ENCODE measurements around the gene MDFIC2.
"Not testable (repeated sequence)": the region's sequence is repeated elsewhere in the genome, so short reads cannot be mapped to it uniquely, and the experiment has no call there.

The MDFIC2 gene

DNA sequence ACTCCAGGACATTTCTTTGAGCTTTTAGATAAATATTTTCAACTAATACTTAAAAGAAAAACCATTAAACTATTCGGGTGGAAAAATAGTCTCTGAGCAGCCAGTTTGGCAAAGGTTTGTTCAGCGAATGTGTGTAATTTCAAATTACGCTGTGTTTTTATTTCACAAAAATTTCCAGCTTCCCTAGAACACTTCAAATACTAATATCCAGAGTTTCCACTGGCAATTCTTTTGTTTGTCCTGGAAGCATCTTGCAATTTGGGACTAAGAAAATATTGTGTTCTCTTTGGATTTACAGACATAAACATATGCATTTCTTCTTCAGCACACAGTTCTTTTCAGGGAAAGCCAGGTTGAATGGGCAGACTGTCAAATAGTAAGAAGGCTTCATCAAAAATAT, 61.9 kb downstream of the MDFIC2 start:
- DNase-seq, result no peak

DNA sequence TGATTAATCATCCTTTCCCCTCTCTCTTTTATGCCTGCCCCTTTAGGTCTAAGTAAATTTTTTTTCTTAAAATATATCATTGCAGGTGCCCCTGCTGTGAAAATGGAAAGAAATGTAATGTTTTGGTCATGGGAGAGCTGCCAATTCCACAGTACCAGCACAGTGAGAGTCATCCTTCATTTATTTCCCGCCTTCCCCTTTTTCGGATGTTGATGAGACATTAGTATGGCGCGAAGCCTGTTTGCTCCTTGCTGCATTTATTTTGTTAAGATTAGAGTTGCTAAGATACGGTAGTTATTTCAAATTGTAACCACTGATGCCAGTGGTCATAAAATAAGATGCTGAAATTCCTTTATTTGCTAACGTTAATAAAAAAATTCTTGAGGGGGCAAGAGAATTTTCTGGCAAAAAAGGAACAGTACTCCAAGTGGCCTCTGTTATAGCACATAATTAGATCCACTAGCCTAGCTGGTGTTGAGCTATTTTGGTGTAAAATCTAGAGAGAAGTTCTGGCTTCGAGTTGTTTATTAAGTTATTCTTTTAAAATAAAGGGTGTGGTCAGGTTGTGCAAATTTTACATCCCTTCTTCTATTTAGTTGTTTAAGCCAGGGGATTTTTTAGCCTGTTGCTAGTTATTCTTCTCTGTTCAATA, 62.8 kb downstream of the MDFIC2 start:
- no peak for DNase-seq

DNA sequence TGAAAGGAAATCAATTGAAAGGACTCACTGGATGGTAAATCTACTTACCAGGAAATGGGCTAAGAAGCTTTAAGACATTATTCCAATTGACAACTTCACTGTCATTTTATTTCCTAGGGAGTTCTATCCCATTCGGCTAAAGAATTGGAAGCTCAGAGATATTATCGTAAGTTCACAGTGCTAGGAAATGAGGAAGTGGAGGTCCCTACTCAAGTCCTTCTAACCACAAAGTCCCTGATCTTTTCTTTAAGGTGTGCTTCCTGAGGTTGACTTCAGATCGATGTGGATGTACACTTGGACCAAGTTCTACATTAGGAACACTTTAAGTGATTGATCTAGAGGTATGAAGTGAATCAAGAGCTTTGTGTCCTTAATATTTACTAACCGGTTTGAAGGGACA, 63.6 kb downstream of the MDFIC2 start:
- no peak for DNase-seq

DNA sequence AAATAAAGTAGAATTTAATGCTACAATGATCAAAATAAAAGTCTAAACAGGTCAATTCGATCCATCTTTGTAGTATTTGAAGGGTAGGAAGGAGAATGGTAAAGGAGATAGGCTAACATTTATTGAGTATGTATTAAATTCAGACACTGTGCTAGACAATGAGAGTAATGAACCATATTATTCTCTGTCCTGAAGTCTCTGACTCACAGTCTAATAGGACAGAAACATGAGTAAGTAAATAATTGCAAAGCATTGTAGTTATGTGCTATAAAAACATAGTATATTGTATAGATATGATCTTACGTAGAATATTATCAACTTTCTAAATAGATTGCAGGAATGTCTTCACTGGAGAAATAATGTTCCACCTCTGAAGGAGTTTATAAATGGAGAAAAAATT, 64.5 kb downstream of the MDFIC2 start:
- DNase-seq, result no peak

DNA sequence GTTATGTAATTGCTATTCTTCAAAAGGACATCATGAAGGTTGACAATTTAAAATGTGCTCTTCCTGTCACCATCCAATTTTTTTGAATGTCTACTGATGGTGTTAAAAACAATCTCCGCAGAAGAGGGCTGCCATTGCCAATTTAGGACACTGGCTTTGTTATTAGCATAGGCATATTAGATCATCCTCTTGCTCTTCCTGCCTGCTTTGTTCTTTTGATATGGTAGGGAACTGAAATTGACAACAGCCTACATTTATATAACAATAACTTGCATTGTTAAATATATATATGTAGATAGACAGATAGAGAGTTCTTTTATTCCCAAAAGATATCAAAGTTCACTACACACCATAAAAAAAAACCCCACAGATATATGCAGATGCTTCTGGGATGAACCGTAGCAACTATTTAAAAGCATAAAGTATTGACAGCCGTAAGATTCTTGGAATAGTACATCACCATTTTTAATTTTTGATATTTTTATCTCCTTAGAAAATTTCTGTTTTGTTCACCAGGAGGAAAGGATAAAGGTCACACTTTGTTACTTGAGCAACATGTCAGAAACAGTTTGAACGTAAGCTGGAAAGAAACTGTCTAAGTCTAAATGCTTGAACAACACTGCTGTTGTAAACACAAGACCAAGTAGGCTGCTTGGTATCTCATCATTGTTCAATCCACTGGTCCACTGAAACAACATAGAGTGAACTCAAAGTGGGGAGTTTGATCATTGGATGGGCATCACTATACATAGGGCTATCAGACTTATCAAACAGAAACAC, 66.5 kb downstream of the MDFIC2 start:
- no peak for DNase-seq

DNA sequence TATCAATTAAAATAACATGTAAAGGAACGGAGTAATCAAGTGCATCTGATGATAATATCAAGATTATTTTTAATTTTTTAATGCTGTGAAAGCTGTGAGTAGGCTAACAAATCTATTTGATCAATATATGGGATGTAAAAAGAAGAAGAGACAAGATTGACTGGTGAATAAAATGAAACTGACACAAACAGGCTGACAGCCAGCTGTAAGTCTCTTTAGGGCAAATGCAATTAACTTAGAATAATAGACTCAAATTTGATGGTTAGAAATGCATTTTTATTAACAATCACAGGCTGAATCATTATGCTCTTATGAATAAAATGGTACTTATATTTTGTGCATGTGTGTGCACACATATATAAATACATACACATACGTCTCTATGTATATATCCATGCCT, 68.0 kb downstream of the MDFIC2 start:
- no peak for DNase-seq

DNA sequence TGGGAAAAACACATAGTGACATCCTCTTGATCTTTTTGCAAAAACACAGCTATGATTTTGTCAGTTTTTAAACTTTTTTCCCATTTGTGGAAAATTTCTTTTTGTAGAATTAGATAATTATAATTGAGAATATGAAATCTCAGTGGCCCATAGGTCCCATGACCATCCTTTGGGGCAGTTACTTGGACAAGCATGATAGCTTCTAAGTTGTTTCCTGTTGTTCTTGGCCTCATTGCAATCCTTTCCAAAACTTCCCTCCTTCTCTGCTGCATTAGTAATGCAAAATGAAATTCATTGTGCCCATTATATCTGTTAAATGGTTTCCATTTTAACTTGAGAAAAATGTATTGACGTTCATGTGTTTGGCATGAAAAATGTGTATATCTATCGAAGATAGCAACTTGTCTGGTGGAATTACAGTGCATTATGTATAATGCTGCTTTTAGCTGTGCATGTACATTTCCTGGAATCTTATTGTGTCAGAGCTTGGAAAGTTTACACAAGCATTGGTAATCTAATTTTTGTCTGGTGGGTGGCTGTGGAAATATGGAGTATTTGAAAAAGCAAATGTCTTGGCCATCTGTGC, 70.0 kb downstream of the MDFIC2 start:
- DNase-seq, result no peak

DNA sequence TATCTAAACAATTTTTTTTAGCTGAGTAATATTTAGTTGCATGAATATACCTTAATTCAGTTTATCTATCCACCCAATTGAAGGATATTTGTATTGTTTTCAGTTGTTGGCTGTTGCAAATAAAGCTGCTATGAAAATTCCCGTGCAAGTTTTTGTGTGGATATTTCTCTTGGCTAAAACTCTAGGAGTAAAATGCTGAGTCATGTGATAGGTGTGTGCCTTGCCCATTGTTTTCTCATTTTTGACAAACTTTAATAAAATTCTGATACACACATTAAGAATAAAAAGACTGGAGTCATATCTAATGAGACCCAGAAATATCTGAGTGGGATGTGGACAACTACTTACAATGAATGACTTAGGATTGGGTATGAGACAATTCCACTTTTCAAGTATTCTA, 78.6 kb downstream of the MDFIC2 start:
- DNase-seq, result no peak

DNA sequence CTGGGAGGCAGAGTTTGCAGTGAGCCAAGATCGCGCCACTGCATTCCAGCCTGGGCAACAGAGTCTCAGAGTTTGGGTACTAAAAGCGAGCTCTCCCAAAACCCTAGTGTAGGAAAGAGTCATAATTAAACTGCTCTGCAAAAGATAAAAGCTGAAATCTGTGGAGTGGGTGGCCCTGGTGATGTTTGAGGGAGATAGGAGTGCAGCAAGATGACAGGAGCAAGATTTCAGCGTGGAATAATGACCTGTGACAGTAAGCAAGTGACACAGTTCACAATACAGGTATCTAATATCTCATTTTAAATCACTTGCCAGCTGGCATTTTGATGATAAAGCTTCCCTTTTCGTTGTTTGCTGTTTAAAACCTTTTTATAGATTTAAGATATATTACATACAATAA, 79.3 kb downstream of the MDFIC2 start:
- DNase-seq, result no peak

DNA sequence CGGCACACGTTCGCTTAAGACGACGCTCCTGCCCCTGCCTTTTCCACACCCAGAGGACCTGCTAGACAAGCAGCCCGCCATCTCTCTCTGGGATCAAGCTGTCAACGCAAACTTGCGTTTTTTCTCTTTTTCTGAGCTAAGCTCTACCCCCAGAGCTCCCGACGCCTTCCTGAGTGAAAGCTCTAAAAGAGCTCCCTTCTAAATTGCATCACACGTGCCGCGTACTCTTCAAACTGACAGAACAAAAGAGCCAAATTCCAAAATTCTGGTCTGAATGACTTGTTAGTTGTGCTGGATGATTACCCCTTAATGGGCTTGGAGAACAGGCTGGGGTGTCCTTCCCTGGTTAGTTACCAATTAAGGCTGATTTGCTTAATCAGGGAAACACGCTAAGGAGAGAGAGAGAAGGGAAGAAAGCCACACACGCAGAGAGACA, 81.2 kb downstream of the MDFIC2 start:
- DNase-seq, result no peak

DNA sequence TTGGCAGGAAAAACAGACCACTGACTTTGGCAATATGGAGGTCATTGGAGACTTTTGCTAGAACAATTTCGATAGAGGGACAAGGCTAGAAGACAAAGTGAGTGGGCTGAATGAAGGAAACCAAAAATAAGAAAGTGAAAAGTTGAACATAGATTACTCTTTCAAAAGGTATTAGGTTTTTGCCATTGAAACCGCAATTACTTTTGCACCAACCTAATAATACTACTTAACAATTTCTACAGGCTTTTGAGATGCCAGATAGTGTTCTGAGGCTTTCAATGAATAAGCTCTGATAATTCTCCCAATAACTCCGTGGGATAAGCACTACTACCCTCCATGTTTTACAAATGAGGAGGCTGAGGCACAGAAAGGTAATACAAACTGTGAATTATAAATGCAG, 85.0 kb downstream of the MDFIC2 start:
- DNase-seq, result no peak

DNA sequence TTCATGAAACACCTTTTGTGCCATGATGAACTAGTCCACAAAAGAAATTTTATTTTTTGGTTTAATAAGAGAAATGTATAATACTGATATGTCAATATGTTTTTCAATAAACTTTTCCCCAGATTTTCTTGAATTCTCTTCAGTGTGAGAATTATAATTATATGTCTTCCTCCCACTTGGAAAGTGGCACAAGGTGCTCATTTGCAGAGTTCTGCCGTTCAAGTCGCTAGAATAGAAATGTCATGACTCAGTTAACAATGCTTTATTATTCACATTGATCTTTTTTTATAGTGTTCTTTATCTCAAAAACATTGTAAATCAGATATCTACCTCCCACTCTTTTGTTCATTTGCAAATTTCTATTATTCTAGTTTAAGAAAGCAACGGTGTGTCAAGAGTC, 87.3 kb downstream of the MDFIC2 start:
- DNase-seq, result no peak

DNA sequence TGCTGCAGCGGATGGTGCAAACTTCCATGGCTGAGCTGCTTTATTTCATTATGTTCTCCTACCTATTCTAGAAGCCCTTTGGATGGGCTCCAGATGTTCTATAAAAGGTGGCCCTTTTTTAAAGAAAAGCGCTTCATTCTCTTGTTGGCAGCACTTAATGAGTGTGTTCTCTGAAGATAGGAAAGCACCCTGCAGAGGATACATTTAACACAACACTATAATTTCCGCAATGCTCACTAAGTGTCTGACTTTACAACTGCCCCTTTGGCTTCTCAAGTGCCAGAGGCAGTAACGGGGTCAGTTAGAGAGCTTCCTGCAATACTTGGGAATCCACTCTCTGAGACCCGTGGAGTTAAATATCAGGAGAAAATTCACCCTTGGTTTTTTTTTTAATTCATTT, 88.1 kb downstream of the MDFIC2 start:
- no peak for DNase-seq

DNA sequence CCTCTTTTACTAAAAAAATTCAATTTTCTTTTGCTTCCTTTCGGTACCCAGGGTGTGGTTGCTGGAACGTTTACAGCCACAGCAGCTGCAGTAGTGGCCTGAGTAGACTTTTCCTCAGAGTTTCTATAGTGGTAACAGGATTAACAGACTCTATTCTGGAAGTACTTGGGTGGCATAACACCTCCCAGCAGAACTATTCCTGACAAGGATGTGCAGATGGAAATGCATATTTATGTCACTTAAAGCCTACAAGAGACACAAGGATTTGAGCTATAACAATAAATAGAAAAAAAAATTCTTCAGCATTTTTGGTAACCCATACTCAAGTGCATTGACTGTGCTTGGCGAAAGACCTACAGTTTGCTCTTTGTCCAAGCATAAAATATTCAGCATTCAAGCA, 94.0 kb downstream of the MDFIC2 start:
- DNase-seq, result no peak

DNA sequence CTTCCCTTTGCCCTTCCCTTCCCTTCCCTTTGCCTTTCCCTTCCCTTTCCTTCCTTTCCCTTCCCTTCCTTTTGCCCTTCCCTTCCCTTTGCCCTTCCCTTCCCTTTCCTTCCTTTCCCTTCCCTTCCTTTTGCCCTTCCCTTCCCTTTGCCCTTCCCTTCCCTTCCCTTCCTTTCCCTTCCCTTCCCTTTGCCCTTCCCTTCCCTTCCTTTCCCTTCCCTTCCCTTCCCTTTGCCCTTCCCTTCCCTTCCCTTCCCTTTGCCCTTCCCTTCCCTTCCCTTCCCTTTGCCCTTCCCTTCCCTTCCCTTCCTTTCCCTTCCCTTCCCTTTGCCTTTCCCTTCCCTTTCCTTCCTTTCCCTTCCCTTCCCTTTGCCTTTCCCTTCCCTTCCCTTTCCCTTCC, 101.2 kb downstream of the MDFIC2 start:
- DNase-seq, result not testable (repeated sequence)

DNA sequence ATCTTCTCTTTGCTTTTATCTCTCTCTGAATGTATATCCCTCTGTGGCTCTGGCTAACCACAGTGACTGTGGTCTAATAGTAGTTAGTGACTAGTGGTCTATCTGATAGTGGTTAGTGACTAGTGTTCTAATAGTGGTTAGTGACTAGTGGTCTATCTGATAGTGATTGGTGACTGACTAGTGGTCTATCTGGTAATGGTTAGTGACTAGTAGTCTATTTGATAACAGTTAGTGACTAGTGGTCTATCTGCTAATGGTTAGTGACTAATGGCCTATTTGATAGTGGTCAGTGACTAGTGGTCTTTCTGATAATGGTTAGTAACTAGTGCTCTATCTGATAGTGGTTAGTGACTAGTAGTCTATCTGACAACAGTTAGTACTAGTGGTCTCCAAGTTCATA, 110.5 kb downstream of the MDFIC2 start:
- no peak for DNase-seq

DNA sequence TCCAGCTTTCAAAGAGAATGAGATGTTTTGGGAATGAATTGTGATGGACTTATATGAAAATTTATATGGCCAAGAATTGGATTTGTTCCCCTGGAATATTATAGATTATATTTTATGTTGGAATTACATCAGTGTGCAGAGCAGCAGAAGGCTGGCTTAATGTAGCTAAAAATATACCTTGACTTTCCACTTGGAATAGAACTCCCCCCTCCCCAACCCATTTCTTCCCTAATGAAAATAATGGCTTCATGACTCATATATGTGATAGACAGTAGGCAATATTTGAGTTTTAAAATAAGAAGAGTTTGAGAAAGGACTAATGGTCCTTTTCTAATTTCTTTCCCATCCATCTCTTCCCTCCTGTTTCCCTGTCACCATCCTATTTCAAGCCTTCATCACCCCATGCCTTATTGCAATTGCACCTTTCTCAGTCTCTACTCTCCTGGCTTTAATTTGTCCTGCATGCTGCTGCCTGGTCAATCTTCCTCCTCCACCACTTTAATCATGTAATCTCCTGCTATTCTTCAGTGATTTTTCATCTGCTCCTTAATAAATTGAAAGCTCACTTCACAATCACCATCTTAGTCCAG, 122.5 kb downstream of the MDFIC2 start:
- DNase-seq, result no peak

DNA sequence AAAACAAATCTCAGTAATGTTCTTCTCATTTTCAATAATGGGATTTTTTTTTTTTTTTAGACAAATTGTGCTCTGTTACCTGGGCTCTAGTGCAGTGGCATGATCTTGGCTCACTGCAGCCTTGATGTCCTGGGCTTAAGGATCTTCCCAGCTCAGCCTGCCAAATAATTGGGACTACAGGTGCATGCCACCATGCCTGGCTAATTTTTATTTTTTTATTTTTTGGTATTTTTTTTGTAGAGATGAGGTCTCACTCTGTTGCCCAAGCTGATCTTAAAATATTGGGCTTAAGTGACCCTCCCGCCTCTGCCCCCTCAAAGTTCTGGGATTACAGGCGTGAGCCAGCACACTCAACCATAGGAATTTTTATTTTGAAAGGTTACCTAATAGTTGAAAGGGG, 126.2 kb downstream of the MDFIC2 start:
- no peak for DNase-seq

DNA sequence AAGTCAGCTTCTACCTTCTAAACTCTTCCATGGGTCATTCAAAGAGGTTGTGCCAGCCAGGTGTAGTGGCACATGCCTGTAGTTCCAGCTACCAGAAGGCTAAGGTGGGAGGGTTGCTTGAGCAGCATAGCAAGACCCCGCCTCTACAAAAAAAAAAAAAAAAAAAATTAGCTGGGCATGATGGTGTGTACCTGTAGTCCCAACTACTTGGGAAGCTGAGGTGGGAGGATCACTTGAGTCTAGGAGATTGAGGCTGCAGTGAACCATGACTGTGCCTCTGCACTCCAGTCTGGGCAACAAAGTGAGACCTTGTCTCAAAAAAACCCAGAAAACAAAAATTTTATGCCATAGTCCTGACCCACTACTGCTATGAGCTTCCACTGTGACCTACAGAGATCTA, 126.8 kb downstream of the MDFIC2 start:
- DNase-seq, result no peak

DNA sequence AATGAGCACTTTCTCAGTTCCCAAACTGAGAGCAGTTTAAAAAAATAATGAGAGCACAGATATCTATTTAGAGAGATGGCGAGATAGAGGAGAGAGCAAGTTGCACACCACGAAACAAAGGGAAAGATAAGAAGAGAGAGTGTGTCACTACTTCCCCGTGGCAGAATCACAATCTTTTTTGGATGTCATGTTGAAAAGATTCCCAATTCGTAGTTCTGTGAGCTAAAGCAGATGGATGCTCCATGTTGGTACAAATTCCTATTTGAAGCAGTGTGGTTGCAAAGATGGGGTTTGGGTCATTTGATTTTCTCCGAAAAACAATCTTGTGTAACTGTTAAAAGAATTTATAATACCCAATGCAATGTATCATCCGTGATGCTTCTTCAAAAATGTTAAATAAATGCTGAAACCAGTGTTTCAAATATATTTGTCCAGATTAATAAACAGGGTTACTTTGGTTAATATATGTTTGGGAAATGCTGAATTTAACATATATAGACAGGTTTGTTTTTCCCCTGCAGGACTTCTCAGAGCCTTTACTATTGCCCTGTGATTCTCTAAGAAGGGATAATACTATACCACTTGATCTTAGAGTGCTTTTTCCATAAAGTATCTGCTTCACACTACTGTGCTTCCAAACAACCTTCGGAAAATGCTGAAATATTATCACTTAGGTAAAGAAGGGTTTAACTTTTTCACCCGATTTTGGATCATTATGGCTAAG, 128.5 kb downstream of the MDFIC2 start:
- DNase-seq, result no peak

DNA sequence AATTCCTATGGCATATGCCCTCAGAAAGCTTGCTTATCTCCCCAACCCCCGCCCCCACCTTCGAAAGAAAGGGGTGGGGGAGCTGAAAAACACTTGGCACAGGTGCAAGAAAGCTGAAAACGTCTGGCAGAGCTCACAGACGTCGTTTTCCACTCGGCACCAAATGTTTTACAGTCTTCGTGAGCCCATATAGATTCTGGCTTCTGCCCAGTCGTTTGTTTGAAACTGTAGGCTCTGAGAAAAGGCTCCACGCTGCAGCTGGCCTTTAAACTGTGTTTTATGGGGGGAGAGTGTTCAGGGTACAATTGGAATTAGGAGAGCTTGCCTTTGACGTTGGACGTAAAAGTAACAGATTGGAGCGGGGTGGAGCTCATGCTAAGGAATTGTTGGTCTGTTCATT, 130.3 kb downstream of the MDFIC2 start:
- no peak for DNase-seq

DNA sequence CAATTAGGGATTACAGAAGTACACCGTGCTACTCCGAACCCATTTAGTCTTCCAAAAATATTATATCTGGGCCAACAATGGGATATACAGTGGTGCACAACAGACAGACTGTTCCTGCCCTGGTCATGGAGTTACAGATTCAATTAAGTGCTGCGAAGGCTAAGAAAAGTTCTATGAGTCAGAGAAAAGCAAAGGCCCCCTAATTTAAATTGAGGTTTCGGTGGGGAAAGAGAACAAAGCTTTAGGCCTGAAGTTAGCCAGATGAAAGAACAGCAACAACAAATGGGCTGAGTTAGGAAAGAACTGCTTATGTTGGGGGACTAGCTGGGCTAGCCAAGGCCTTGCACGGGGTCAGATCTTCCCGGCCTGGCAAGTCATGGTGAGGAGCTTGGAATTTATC, 131.8 kb downstream of the MDFIC2 start:
- DNase-seq, result no peak

DNA sequence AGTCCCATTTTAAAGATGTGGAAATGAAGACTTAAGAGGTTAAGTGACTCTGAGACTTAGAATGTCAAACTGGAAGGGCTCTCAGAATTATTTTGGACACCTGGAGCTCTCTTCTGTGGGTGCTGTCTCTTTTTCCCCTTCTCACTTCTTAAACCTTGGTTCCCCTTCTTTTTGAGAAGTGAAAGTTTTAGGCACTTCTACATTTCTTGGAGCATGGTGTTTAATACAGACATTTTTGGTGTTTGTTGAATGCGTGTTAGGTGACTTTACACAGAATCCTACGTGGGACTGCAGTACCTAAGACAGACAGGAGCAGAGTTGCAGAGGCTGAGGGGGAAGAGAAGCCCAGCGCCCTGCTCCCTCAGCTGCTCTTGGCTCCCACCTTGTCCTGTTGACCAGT, 133.3 kb downstream of the MDFIC2 start:
- DNase-seq, result no peak

Data from NCI-H187 (cell line).